Measurements from ENCODE around the gene PAQR3.
"Not testable (repeated sequence)": the region's sequence is repeated elsewhere in the genome, so short reads cannot be mapped to it uniquely, and the experiment has no call there.

Gene PAQR3

GRCh38 chr4:78944381-78944780 is 5.1 kb upstream of the PAQR3 start:
- Mint-ChIP-seq H3K9me3 (ENCODE audit: low read depth) (no peaks in the 10 kb centered on the region), H3K27ac (no peak overlapping the region), H3K4me1 (ENCODE audit: low read depth) (peaks cover 5% of the 10 kb centered on the region), H3K27me3 (peaks cover 13% of the 10 kb centered on the region), H3K4me3 (no peak overlapping the region), H3K36me3 (peaks cover 2% of the 10 kb centered on the region)

GRCh38 chr4:78940752-78941151 is 1.5 kb upstream of the PAQR3 start:
- peaks cover 6% of the 10 kb centered on the region for H3K27me3 Mint-ChIP-seq
- peaks cover 32% of the 10 kb centered on the region for H3K4me1 Mint-ChIP-seq (ENCODE audit: low read depth)
- no peak overlapping the region for H3K4me3 Mint-ChIP-seq
- no peaks in the 10 kb centered on the region for H3K9me3 Mint-ChIP-seq (ENCODE audit: low read depth)
- H3K36me3 Mint-ChIP-seq, result peaks cover 4% of the 10 kb centered on the region
- no peak overlapping the region for H3K27ac Mint-ChIP-seq

DNA sequence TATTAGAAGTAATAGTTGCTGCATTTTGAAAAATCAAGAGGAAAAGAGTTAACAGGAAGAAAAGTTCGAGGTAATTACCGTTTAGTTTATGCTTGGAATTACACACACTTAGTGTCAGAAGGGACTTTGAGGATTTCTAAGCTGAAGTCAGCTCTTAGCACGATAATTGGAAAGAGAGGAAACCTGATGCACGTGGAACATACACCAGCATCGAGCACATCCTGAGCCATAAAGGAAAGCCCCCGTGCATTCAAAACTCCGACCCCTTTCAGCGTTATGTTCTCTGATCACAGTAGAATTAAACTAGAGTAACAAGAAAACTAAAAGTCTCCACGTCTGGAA is 400 bp upstream of the PAQR3 start:
- Mint-ChIP-seq H3K27me3 (peaks cover 4% of the 10 kb centered on the region), H3K4me3 (peak overlapping the region; percentile 88), H3K27ac (peak overlapping the region; percentile 81), H3K36me3 (peaks cover 4% of the 10 kb centered on the region), H3K4me1 (ENCODE audit: low read depth) (peaks cover 38% of the 10 kb centered on the region), H3K9me3 (ENCODE audit: low read depth) (no peaks in the 10 kb centered on the region)

GRCh38 chr4:78938474-78938867 is 767 bp downstream of the PAQR3 start:
- Mint-ChIP-seq H3K9me3 (ENCODE audit: low read depth) (no peaks in the 10 kb centered on the region), H3K27me3 (peaks cover 4% of the 10 kb centered on the region), H3K36me3 (peaks cover 6% of the 10 kb centered on the region), H3K4me3 (peak overlapping the region; percentile 100), H3K4me1 (ENCODE audit: low read depth) (peaks cover 42% of the 10 kb centered on the region), H3K27ac (peak overlapping the region; percentile 82)

GRCh38 chr4:78937837-78938236 is 1.4 kb downstream of the PAQR3 start:
- Mint-ChIP-seq H3K9me3 (ENCODE audit: low read depth) (no peaks in the 10 kb centered on the region), H3K27ac (no peak overlapping the region), H3K4me1 (ENCODE audit: low read depth) (peaks cover 45% of the 10 kb centered on the region)

DNA sequence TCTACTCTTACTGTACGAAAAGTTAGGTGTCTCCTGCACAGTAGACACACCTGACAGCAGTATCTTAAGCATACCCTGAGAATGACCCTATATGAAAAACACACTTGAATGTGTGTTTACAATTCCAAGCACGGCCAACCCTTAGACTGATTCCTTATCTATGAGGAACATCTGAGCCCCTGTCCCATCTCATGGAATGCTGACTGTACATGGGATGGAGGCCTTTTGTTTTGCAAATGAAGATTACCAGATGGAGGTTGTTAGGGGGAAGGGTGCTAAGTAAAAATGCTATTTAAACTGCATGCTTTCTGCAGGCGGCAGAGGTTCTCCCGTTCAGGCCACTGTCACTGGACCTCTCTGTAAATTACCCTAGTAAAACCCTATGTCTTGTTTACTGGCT is 2.2 kb downstream of the PAQR3 start:
- no peak overlapping the region for H3K4me3 Mint-ChIP-seq
- peaks cover 2% of the 10 kb centered on the region for H3K27me3 Mint-ChIP-seq
- H3K4me1 Mint-ChIP-seq (ENCODE audit: low read depth), result peaks cover 45% of the 10 kb centered on the region
- H3K27ac Mint-ChIP-seq, result no peak overlapping the region
- no peaks in the 10 kb centered on the region for H3K9me3 Mint-ChIP-seq (ENCODE audit: low read depth)
- peaks cover 8% of the 10 kb centered on the region for H3K36me3 Mint-ChIP-seq

More at GRCh38 chr4:78937837-78938236, 1.4 kb downstream of the PAQR3 start:
- H3K27me3 Mint-ChIP-seq, result peaks cover 4% of the 10 kb centered on the region
- H3K4me3 Mint-ChIP-seq, result peak overlapping the region; percentile 100
- peaks cover 9% of the 10 kb centered on the region for H3K36me3 Mint-ChIP-seq

DNA sequence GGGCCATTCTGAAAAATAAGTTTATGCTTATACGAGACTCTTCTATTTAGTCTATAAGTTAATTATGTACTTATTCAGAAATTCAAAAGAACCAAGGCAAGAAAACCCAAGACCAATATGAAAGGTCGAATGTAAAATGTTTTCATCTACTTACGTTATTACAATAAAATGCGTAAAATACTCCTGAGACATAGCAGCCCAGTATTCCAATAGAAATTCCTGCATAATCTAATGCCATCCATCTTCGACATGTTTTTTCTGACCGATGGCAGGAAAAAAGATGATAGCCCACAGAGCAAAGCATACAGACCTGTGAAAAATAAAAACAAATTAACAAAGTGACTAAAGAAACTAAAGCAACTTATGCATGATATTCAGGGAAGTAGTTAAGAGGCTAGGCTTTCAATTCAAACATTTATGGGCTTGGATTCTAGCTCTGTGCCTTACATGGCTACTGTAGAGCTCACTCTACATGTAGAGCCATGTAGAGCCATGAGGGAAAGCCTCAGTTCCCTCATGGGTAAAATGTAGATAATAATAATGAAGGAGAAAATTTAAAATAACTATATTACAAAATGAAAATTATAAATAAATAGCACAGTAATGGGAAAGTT is 9.1 kb downstream of the PAQR3 start:
- peaks cover 18% of the 10 kb centered on the region for H3K36me3 Mint-ChIP-seq
- no peaks in the 10 kb centered on the region for H3K9me3 Mint-ChIP-seq (ENCODE audit: low read depth)
- H3K27me3 Mint-ChIP-seq, result no peaks in the 10 kb centered on the region
- H3K4me3 Mint-ChIP-seq, result no peak overlapping the region
- H3K27ac Mint-ChIP-seq, result no peak overlapping the region
- peaks cover 10% of the 10 kb centered on the region for H3K4me1 Mint-ChIP-seq (ENCODE audit: low read depth)

- Mint-ChIP-seq H3K4me1 (ENCODE audit: low read depth) (peaks cover 5% of the 10 kb centered on the region), H3K36me3 (peaks cover 18% of the 10 kb centered on the region), H3K4me3 (no peak overlapping the region), H3K9me3 (ENCODE audit: low read depth) (no peaks in the 10 kb centered on the region), H3K27ac (no peak overlapping the region), H3K27me3 (no peaks in the 10 kb centered on the region)
Observed at GRCh38 chr4:78928835-78929234, 10.4 kb downstream of the PAQR3 start.

DNA sequence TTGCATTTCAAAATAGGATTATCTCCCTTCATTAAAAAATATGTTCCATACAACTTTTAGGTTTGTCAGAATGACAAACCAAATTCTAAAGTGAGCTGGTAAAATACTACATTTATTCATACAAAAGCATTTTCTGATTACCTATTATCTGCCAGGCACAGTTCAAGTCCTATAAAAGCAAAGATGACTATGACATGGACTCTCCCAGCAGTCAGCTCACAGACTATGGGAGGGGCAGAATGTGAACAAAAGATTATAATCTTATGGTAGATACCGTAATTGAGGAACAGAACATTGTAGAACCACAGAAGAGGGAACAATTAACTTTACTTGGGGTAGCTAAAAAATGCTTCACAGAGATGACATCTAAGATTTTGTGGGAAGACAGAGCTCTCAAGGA is 12.4 kb downstream of the PAQR3 start:
- no peaks in the 10 kb centered on the region for H3K27me3 Mint-ChIP-seq
- H3K4me1 Mint-ChIP-seq (ENCODE audit: low read depth), result no peaks in the 10 kb centered on the region
- H3K4me3 Mint-ChIP-seq, result no peak overlapping the region
- H3K9me3 Mint-ChIP-seq (ENCODE audit: low read depth), result no peaks in the 10 kb centered on the region
- no peak overlapping the region for H3K27ac Mint-ChIP-seq
- H3K36me3 Mint-ChIP-seq, result peaks cover 16% of the 10 kb centered on the region

DNA sequence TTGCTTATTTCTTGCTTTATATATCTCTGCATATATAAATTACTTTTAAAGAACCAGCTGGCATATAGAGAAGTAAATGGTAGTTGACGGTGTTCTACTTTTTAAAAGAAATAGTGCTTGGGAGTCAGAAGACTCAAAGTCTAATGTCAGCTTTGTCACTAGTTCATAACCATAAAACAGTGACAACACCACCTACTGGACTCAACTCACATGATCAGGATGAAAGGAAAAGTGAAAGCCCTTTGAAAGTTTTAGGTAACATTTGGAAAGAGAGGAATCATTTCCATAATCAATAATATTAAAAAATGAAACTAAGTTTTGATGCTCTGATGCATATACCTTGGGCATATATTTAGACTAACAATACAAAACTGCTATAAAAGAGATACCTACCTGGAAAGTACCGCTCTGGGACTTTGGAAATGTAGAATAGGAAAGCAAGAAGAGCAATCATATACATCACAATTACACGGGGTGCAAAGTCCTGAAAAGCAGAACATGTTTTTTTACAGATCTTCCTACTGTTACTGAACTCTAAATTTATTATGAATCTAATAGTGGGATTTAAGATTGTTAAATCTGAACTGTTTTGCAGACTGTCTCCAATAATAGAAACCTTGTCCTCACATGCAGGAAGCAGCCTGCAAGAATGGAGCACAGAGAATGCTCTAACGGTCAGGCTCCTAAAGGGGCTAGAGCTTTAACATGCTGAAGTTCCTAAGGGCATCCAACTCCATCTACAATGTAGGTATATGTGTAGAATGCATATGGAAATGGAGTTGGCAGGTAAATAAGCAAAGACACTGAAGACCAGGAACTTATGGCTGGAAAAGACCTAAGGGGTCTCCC is 15.6 kb downstream of the PAQR3 start:
- H3K27ac Mint-ChIP-seq, result no peak overlapping the region
- H3K4me1 Mint-ChIP-seq (ENCODE audit: low read depth), result no peaks in the 10 kb centered on the region
- H3K4me3 Mint-ChIP-seq, result no peak overlapping the region
- no peaks in the 10 kb centered on the region for H3K27me3 Mint-ChIP-seq
- no peaks in the 10 kb centered on the region for H3K9me3 Mint-ChIP-seq (ENCODE audit: low read depth)
- H3K36me3 Mint-ChIP-seq, result peaks cover 15% of the 10 kb centered on the region

DNA sequence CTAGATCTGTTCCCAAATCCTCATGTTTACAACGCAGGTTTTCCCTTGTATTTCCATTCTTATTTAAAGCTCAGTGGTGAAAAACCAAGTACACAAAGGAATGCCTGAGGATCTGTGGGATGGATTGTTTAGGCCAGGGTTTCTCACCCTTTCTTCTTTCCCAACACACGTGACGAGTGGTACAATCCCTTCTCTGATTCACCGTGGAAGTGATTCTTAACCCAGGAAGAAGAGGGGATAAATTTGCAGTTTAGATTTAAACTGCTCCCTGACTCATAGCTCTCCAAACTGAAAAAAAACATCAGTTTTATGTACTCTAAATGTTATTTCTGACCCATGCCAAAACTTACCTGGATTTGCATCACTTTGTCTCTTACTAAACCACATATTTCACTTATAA is 17.0 kb downstream of the PAQR3 start:
- no peak overlapping the region for H3K27ac Mint-ChIP-seq
- H3K27me3 Mint-ChIP-seq, result no peaks in the 10 kb centered on the region
- H3K36me3 Mint-ChIP-seq, result peaks cover 15% of the 10 kb centered on the region
- H3K4me3 Mint-ChIP-seq, result no peak overlapping the region
- no peaks in the 10 kb centered on the region for H3K4me1 Mint-ChIP-seq (ENCODE audit: low read depth)
- H3K9me3 Mint-ChIP-seq (ENCODE audit: low read depth), result no peaks in the 10 kb centered on the region

GRCh38 chr4:78910612-78911011 is 28.6 kb downstream of the PAQR3 start:
- Mint-ChIP-seq H3K27ac (no peak overlapping the region), H3K9me3 (ENCODE audit: low read depth) (no peaks in the 10 kb centered on the region), H3K4me3 (no peak overlapping the region), H3K27me3 (no peaks in the 10 kb centered on the region), H3K36me3 (peaks cover 13% of the 10 kb centered on the region), H3K4me1 (ENCODE audit: low read depth) (no peaks in the 10 kb centered on the region)

DNA sequence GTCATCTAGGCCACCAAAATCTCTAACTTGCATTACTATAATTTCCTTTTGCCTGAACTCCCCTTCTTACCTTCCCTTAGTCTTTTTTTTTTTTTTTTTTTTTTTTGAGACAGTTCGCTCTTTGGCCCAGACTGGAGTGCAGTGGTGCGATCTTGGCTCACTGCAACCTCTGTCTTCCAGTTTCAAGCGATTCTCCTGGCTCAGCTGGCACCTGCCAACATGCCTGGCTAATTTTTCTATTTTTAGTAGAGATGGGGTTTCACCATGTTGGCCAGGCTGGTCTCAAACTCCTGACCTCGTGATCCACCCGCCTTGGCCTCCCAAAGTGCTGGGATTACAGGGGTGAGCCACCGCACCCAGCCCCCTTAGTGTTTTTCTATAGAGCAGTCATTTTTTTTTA is 30.3 kb downstream of the PAQR3 start:
- not testable (repeated sequence) for H3K4me3 Mint-ChIP-seq; H3K9me3 Mint-ChIP-seq (ENCODE audit: low read depth); H3K4me1 Mint-ChIP-seq (ENCODE audit: low read depth); H3K27ac Mint-ChIP-seq; H3K27me3 Mint-ChIP-seq
- peaks cover 13% of the 10 kb centered on the region for H3K36me3 Mint-ChIP-seq

- Mint-ChIP-seq H3K36me3 (peaks cover 11% of the 10 kb centered on the region), H3K27me3 (no peaks in the 10 kb centered on the region), H3K27ac (no peak overlapping the region), H3K4me1 (ENCODE audit: low read depth) (no peaks in the 10 kb centered on the region), H3K9me3 (ENCODE audit: low read depth) (no peaks in the 10 kb centered on the region), H3K4me3 (no peak overlapping the region)
Observed at GRCh38 chr4:78907638-78908037, 31.6 kb downstream of the PAQR3 start.

GRCh38 chr4:78904143-78904542 is 35.1 kb downstream of the PAQR3 start:
- no peaks in the 10 kb centered on the region for H3K9me3 Mint-ChIP-seq (ENCODE audit: low read depth)
- H3K4me3 Mint-ChIP-seq, result no peak overlapping the region
- no peaks in the 10 kb centered on the region for H3K4me1 Mint-ChIP-seq (ENCODE audit: low read depth)
- H3K36me3 Mint-ChIP-seq, result peaks cover 7% of the 10 kb centered on the region
- H3K27me3 Mint-ChIP-seq, result no peaks in the 10 kb centered on the region
- no peak overlapping the region for H3K27ac Mint-ChIP-seq

DNA sequence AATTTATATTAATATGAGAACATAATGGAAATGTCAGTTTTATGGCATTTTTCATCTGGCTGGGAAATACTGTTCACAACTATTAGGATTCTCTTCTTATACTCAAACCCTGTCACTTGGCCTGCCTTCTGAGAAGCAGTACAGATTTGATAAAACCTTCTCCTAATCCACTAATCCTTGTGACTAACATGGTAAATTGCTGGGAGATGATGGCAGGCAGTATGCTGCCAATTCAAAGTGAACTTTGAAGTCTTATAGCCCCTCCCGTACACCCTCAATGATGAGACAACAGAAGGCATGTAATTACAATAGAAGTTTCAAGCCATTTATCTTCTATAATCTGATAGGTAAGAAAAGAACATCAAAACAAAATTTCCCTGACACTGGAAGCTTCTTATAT is 36.9 kb downstream of the PAQR3 start:
- H3K36me3 Mint-ChIP-seq, result peaks cover 4% of the 10 kb centered on the region
- H3K4me3 Mint-ChIP-seq, result no peak overlapping the region
- H3K27me3 Mint-ChIP-seq, result no peaks in the 10 kb centered on the region

More for the DNA sequence above, 36.9 kb downstream of the PAQR3 start:
- Mint-ChIP-seq H3K27ac (no peak overlapping the region), H3K9me3 (ENCODE audit: low read depth) (no peaks in the 10 kb centered on the region), H3K4me1 (ENCODE audit: low read depth) (no peaks in the 10 kb centered on the region)
